ENCODE data around the gene EFTUD2.

The EFTUD2 gene

GRCh38 chr17:44912763-44913544 lies 13.7 kb upstream of the EFTUD2 start:
- no peak overlapping the region for H3K4me3 ChIP-seq (ENCODE audit: low read depth, low read length)

GRCh38 chr17:44911133-44912001 lies 12.1 kb upstream of the EFTUD2 start:
- no peaks in the 10 kb centered on the region for H3K27me3 ChIP-seq
- H3K9me3 ChIP-seq = no peaks in the 10 kb centered on the region
- peaks cover 16% of the 10 kb centered on the region for H3K4me1 ChIP-seq
- peak; percentile 85 for DNase-seq
- TF ChIP-seq, protein P1, sequence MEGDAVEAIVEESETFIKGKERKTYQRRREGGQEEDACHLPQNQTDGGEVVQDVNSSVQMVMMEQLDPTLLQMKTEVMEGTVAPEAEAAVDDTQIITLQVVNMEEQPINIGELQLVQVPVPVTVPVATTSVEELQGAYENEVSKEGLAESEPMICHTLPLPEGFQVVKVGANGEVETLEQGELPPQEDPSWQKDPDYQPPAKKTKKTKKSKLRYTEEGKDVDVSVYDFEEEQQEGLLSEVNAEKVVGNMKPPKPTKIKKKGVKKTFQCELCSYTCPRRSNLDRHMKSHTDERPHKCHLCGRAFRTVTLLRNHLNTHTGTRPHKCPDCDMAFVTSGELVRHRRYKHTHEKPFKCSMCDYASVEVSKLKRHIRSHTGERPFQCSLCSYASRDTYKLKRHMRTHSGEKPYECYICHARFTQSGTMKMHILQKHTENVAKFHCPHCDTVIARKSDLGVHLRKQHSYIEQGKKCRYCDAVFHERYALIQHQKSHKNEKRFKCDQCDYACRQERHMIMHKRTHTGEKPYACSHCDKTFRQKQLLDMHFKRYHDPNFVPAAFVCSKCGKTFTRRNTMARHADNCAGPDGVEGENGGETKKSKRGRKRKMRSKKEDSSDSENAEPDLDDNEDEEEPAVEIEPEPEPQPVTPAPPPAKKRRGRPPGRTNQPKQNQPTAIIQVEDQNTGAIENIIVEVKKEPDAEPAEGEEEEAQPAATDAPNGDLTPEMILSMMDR (IDR thresholded peaks at IDR 0.05; ENCODE audit: low read depth, low read length) = peak; percentile 79
- H3K36me3 ChIP-seq = no peaks in the 10 kb centered on the region
- H3K4me3 ChIP-seq (ENCODE audit: low read depth, low read length) = peak overlapping the region; percentile 37

More at GRCh38 chr17:44912763-44913544, 13.7 kb upstream of the EFTUD2 start:
- TF ChIP-seq, protein P1 (IDR thresholded peaks at IDR 0.05; ENCODE audit: low read depth, low read length) = no peak
- peaks cover 16% of the 10 kb centered on the region for H3K4me1 ChIP-seq
- DNase-seq = no peak
- H3K36me3 ChIP-seq = no peaks in the 10 kb centered on the region
- no peaks in the 10 kb centered on the region for H3K9me3 ChIP-seq
- H3K27me3 ChIP-seq = no peaks in the 10 kb centered on the region

DNA sequence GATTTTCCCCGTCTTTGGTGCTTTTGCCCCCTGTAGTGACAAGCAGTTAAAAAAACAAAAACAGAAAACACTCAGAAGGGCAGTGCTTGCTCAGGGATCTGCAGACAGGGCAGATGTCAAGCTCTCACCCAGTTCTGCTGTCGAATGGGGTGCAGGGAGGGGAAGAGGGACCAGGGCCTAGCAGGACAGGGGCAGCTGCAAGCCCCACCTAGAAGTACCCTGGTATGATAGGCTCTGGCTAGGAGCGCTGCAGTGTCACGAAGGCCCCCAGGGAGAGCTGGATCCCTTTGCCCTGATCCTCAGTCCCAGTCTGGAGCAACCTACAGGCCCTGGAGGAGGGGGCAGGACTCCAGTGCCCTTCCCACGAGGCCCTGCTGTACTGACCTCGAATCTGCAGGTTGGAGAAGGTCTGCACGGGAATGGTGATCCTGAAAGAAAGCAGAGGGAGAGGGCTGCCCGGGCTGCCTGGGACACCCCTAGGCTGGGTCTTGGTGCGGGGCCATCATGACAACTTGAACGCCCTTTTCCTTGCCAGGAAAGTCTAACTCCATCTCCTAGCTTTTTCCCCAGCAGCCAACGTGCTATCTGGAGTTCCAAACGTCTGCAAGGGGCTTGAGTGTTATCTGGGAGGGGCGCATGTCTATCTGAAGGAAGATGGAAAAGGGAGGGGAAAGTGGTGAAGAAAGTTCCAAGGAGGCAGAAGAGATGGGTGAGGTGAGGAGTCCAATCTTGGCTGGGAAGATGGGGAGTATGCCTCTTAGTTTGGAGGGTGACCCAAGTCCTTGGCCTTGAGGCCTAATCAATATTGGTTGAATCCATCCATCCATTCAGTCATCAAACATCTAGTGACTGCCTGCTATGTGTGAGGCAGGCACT lies 11.2 kb upstream of the EFTUD2 start:
- Histone ChIP-seq H3K9me3 (no peaks in the 10 kb centered on the region), H3K36me3 (no peaks in the 10 kb centered on the region), H3K27me3 (no peaks in the 10 kb centered on the region), H3K4me3 (ENCODE audit: low read depth, low read length) (peak overlapping the region; percentile 37), H3K4me1 (peaks cover 16% of the 10 kb centered on the region)
- TF ChIP-seq, protein P1 (IDR thresholded peaks at IDR 0.05; ENCODE audit: low read depth, low read length) = no peak
- DNase-seq = no peak

DNA sequence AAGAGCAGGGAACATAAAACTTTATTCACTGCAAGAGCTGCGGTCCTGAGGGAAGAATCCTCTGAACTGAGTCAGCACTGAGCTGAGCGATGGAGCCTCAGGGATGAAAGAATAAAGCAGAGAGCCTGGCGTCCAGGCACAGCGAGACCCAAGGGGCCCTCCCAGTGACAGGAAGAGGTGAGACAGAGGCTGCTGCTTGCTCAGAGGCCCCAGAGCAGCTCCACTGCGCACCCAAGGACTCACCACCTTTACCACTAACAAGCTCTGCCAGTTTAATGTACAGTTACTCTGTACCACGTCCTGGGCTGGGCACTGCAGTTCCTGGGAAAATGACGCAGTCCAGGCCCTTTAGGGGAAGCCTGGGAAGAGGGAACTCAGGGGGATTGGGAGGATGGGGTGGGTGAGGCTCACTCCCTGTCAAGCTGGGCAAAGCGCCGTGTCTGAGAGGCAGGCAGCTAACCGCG lies 10.5 kb upstream of the EFTUD2 start:
- Histone ChIP-seq H3K4me1 (peaks cover 16% of the 10 kb centered on the region), H3K27me3 (no peaks in the 10 kb centered on the region), H3K36me3 (no peaks in the 10 kb centered on the region), H3K9me3 (no peaks in the 10 kb centered on the region), H3K4me3 (ENCODE audit: low read depth, low read length) (no peak overlapping the region)
- TF ChIP-seq, protein P1 (IDR thresholded peaks at IDR 0.05; ENCODE audit: low read depth, low read length) = no peak
- DNase-seq = no peak

- no peaks in the 10 kb centered on the region for H3K36me3 ChIP-seq
- TF ChIP-seq, protein P1 (IDR thresholded peaks at IDR 0.05; ENCODE audit: low read depth, low read length) = no peak
- no peak overlapping the region for H3K4me3 ChIP-seq (ENCODE audit: low read depth, low read length)
- no peaks in the 10 kb centered on the region for H3K9me3 ChIP-seq
- no peak for DNase-seq
- H3K27me3 ChIP-seq = no peaks in the 10 kb centered on the region
- peaks cover 16% of the 10 kb centered on the region for H3K4me1 ChIP-seq
These were observed 9.6 kb upstream of the EFTUD2 start for GRCh38 chr17:44908761-44909326.

All from BE2C (cell line).